ENCODE data around the gene B3GNT7.

B3GNT7 gene

DNA sequence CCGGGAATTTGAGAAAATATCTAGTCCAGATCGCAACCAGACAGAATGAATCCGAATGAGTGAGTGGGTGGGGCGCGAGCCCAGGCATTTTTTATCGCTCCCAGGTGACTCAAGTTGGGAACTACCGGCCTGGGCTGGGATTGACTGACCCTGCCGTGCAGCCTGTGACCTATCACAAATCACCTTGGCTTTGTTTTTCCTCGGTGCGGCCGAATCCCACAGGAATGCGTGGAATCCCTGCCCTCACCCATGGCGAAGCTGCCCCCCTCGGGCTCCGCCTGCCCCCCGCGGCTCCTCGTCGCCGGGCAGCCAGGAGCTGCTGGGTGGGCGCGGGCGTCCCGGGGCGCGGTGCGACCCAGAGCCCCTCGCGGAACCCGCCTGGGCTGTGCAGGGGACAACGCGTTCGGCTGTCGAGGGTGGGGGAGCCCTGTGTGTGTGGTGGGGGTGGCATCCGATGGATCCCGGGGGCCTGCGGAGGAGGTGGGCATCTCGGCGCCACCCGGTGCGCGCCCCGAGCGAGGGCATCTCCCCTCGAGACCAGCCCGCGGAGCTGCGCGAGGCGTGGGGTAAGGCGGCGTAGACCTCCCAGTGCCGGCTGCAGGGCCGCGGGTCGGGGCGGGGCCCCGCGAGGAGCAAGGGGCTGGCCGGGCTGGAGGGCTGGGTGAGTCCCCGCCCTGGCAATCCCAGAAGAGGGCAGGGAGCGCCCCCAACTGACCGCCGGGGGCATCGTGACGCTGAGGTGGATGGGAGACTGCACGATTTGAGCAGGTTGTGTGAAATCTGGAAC, 16.5 kb downstream of the B3GNT7 start:
- peak overlapping the region; percentile 86 for H3K14ac ChIP-seq (ENCODE audit: low read length)
- H2BK12ac ChIP-seq (ENCODE audit: low read length), result no peak overlapping the region
- H3K27ac ChIP-seq (replicated peaks; ENCODE audit: low read length), result no peak overlapping the region
- H3K9ac ChIP-seq (ENCODE audit: low read depth, low read length, poor library complexity), result peak overlapping the region; percentile 95
- no peak overlapping the region for H4K8ac ChIP-seq (ENCODE audit: low read depth, low read length)
- H3K4ac ChIP-seq (ENCODE audit: low read length), result peak overlapping the region; percentile 29
- H2BK15ac ChIP-seq (ENCODE audit: low read length), result no peak overlapping the region
- peaks cover 7 to 22% of the 10 kb centered on the region in 2 donors for H3K9me3 ChIP-seq (replicated peaks in 1 of 2; ENCODE audit: control insufficient read depth in 2 of 2, insufficient read depth in 1 of 2, low read depth in 1 of 2, low read length in 2 of 2)
- peak overlapping the region; percentile 93 for H2BK120ac ChIP-seq (ENCODE audit: low read depth, low read length)
- peak overlapping the region; percentile 97 for H3K18ac ChIP-seq (ENCODE audit: low read length)
- peaks cover 2 to 5% of the 10 kb centered on the region in 2 donors for H3K4me1 ChIP-seq (ENCODE audit: control insufficient read depth in 2 of 2, insufficient read depth in 1 of 2, low read depth in 1 of 2, low read length in 2 of 2)
- peaks cover 0 to 7% (median 0%) of the 10 kb centered on the region in 3 experiments for H3K27me3 ChIP-seq (ENCODE audit: control insufficient read depth in 3 of 3, insufficient read depth in 3 of 3, low read depth in 1 of 3, low read length in 3 of 3)
- H3K36me3 ChIP-seq (replicated peaks in 1 of 2; ENCODE audit: control insufficient read depth in 2 of 2, insufficient read depth in 2 of 2, low read length in 2 of 2), result no peaks in the 10 kb centered on the region
- DNase-seq (ENCODE audit: low spot score), result peak; percentile 83
- H2AFZ ChIP-seq (ENCODE audit: low read length), result peak overlapping the region; percentile 98
- no CpG with 5 or more reads among the region's 67 CpGs for WGBS, 2 donors (ENCODE audit: extremely low coverage in 2 of 2, insufficient read length in 2 of 2, insufficient replicate concordance in 1 of 2)
- H4K91ac ChIP-seq (ENCODE audit: low read depth, low read length, poor library complexity), result peak overlapping the region; percentile 67
- peak overlapping the region; percentile 94 for H3K4me2 ChIP-seq (ENCODE audit: insufficient read depth, low read length, poor library complexity, severe bottlenecking)
- no peaks in the 10 kb centered on the region for H3K79me1 ChIP-seq (ENCODE audit: low read depth, low read length)
- peak overlapping the region; percentile 82 for H3K23ac ChIP-seq (ENCODE audit: low read depth, low read length, poor library complexity)
- peak overlapping the region; percentile 41 for H2AK5ac ChIP-seq (ENCODE audit: low read depth, low read length)
- H2BK5ac ChIP-seq (ENCODE audit: low read length), result no peak overlapping the region
- peak overlapping the region; percentile 53 to 80 for H3K4me3 ChIP-seq (ENCODE audit: low read length in 2 of 2)

DNA sequence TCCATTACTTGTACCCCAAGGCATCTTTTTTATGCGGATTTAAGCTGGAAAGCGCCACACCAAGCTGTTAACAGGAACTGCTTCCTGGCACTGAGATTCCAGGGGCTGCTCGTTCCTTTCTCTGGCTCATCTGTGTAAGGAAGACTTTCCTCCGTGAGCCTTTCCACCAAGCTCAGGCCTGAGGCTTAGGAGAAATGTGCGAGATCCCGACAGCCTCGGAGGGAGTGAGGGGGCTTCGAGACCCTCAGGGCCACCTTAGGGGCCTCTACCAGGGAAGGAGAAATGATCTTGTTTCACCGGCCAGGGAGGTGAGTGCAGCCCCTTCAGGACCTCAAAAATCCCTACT, 17.1 kb downstream of the B3GNT7 start:
- no peaks in the 10 kb centered on the region for H3K36me3 ChIP-seq (replicated peaks in 1 of 2; ENCODE audit: control insufficient read depth in 2 of 2, insufficient read depth in 2 of 2, low read length in 2 of 2)
- H3K14ac ChIP-seq (ENCODE audit: low read length), result no peak overlapping the region
- no peak overlapping the region for H3K23ac ChIP-seq (ENCODE audit: low read depth, low read length, poor library complexity)
- no peak overlapping the region for H3K18ac ChIP-seq (ENCODE audit: low read length)
- no peak overlapping the region for H3K27ac ChIP-seq (replicated peaks; ENCODE audit: low read length)
- H3K4me2 ChIP-seq (ENCODE audit: insufficient read depth, low read length, poor library complexity, severe bottlenecking), result no peak overlapping the region
- H2BK15ac ChIP-seq (ENCODE audit: low read length), result no peak overlapping the region
- H2BK120ac ChIP-seq (ENCODE audit: low read depth, low read length), result no peak overlapping the region
- peak overlapping the region in 1 of 2 donors; percentile 53 for H3K4me3 ChIP-seq (ENCODE audit: low read length in 2 of 2)
- H3K9me3 ChIP-seq (replicated peaks in 1 of 2; ENCODE audit: control insufficient read depth in 2 of 2, insufficient read depth in 1 of 2, low read depth in 1 of 2, low read length in 2 of 2), result peaks cover 7 to 22% of the 10 kb centered on the region in 2 donors
- H3K4me1 ChIP-seq (ENCODE audit: control insufficient read depth in 2 of 2, insufficient read depth in 1 of 2, low read depth in 1 of 2, low read length in 2 of 2), result peaks cover 2 to 5% of the 10 kb centered on the region in 2 donors
- peaks cover 0 to 7% (median 0%) of the 10 kb centered on the region in 3 experiments for H3K27me3 ChIP-seq (ENCODE audit: control insufficient read depth in 3 of 3, insufficient read depth in 3 of 3, low read depth in 1 of 3, low read length in 3 of 3)
- H4K8ac ChIP-seq (ENCODE audit: low read depth, low read length), result no peak overlapping the region
- H3K79me1 ChIP-seq (ENCODE audit: low read depth, low read length), result no peaks in the 10 kb centered on the region
- no peak for DNase-seq (ENCODE audit: low spot score)
- H3K9ac ChIP-seq (ENCODE audit: low read depth, low read length, poor library complexity), result peak overlapping the region; percentile 37
- H4K91ac ChIP-seq (ENCODE audit: low read depth, low read length, poor library complexity), result no peak overlapping the region
- H2AFZ ChIP-seq (ENCODE audit: low read length), result peak overlapping the region; percentile 98
- no peak overlapping the region for H2BK5ac ChIP-seq (ENCODE audit: low read length)
- no peak overlapping the region for H2BK12ac ChIP-seq (ENCODE audit: low read length)
- no peak overlapping the region for H2AK5ac ChIP-seq (ENCODE audit: low read depth, low read length)
- WGBS, 2 donors (ENCODE audit: extremely low coverage in 2 of 2, insufficient read length in 2 of 2, insufficient replicate concordance in 1 of 2), result no CpG with 5 or more reads among the region's 9 CpGs
- no peak overlapping the region for H3K4ac ChIP-seq (ENCODE audit: low read length)

DNA sequence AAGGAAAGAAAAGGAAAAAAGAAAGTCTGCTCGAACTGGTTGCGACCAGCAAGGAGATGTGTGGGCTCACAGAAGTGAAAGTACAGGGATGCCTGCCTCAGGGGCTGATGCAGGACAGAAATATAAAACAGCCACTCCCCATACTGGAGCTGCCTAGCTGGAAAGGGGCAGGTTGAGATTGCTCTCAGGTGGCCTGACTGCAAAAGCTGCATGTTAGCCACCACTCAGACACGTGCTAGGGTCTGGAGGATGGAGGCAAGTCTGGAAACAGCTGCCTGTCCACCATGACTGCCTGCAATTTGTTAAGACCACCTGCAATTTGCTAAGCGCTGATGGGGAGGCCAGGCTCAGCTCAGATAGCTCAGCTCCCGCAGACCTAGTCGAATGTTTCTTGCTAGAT, 17.9 kb downstream of the B3GNT7 start:
- H3K9ac ChIP-seq (ENCODE audit: low read depth, low read length, poor library complexity), result no peak overlapping the region
- no peaks in the 10 kb centered on the region for H3K36me3 ChIP-seq (replicated peaks in 1 of 2; ENCODE audit: control insufficient read depth in 2 of 2, insufficient read depth in 2 of 2, low read length in 2 of 2)
- no peak overlapping the region for H3K14ac ChIP-seq (ENCODE audit: low read length)
- no peak overlapping the region for H2BK15ac ChIP-seq (ENCODE audit: low read length)
- H3K4me3 ChIP-seq (ENCODE audit: low read length in 2 of 2), result no peak overlapping the region
- H2AK5ac ChIP-seq (ENCODE audit: low read depth, low read length), result no peak overlapping the region
- peaks cover 0 to 7% (median 0%) of the 10 kb centered on the region in 3 experiments for H3K27me3 ChIP-seq (ENCODE audit: control insufficient read depth in 3 of 3, insufficient read depth in 3 of 3, low read depth in 1 of 3, low read length in 3 of 3)
- no peak overlapping the region for H2BK120ac ChIP-seq (ENCODE audit: low read depth, low read length)
- H3K4me1 ChIP-seq (ENCODE audit: control insufficient read depth in 2 of 2, insufficient read depth in 1 of 2, low read depth in 1 of 2, low read length in 2 of 2), result peaks cover 2 to 5% of the 10 kb centered on the region in 2 donors
- H3K4ac ChIP-seq (ENCODE audit: low read length), result no peak overlapping the region
- no CpG with 5 or more reads among the region's 6 CpGs for WGBS, 2 donors (ENCODE audit: extremely low coverage in 2 of 2, insufficient read length in 2 of 2, insufficient replicate concordance in 1 of 2)
- H4K91ac ChIP-seq (ENCODE audit: low read depth, low read length, poor library complexity), result no peak overlapping the region
- no peak overlapping the region for H2BK12ac ChIP-seq (ENCODE audit: low read length)
- no peak overlapping the region for H3K18ac ChIP-seq (ENCODE audit: low read length)
- peaks cover 7 to 22% of the 10 kb centered on the region in 2 donors for H3K9me3 ChIP-seq (replicated peaks in 1 of 2; ENCODE audit: control insufficient read depth in 2 of 2, insufficient read depth in 1 of 2, low read depth in 1 of 2, low read length in 2 of 2)
- H3K79me1 ChIP-seq (ENCODE audit: low read depth, low read length), result no peaks in the 10 kb centered on the region
- H3K23ac ChIP-seq (ENCODE audit: low read depth, low read length, poor library complexity), result no peak overlapping the region
- H4K8ac ChIP-seq (ENCODE audit: low read depth, low read length), result no peak overlapping the region
- H3K4me2 ChIP-seq (ENCODE audit: insufficient read depth, low read length, poor library complexity, severe bottlenecking), result no peak overlapping the region
- no peak overlapping the region for H3K27ac ChIP-seq (replicated peaks; ENCODE audit: low read length)
- H2BK5ac ChIP-seq (ENCODE audit: low read length), result no peak overlapping the region
- H2AFZ ChIP-seq (ENCODE audit: low read length), result peak overlapping the region; percentile 77
- no peak for DNase-seq (ENCODE audit: low spot score)

DNA sequence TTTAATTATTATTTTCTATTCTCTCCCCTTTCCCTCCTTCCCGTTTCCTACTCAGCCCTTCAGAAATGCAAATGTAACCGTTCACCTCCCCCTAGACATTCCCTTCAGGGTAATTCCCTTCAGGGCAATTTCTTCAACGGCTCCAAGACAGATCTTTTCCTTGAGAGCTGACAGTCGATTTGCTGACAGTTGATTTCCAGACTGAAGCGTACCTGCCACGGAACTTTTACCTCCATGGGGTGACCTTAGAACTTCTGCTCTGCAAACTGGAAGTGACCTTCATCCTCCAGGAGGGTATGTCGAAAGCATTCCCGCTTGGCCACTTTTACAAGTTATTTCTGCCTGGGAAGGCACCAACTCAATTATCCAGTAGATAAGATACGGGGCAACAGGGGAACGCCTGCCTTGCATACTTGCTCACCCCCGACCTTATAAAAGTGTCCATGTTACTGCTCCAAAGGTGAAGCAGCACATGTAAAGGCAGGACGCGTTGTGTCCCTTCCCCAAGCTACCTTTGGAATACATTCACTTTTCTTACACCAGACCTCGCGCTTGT, 18.5 kb downstream of the B3GNT7 start:
- Histone ChIP-seq H3K4me2 (ENCODE audit: insufficient read depth, low read length, poor library complexity, severe bottlenecking) (no peak overlapping the region), H2AK5ac (ENCODE audit: low read depth, low read length) (no peak overlapping the region), H3K9ac (ENCODE audit: low read depth, low read length, poor library complexity) (no peak overlapping the region), H3K4ac (ENCODE audit: low read length) (no peak overlapping the region), H2AFZ (ENCODE audit: low read length) (no peak overlapping the region), H2BK15ac (ENCODE audit: low read length) (no peak overlapping the region), H3K79me1 (ENCODE audit: low read depth, low read length) (no peaks in the 10 kb centered on the region), H3K18ac (ENCODE audit: low read length) (no peak overlapping the region), H2BK12ac (ENCODE audit: low read length) (no peak overlapping the region), H3K36me3 (replicated peaks in 1 of 2; ENCODE audit: control insufficient read depth in 2 of 2, insufficient read depth in 2 of 2, low read length in 2 of 2) (no peaks in the 10 kb centered on the region), H4K8ac (ENCODE audit: low read depth, low read length) (no peak overlapping the region), H2BK120ac (ENCODE audit: low read depth, low read length) (no peak overlapping the region), H3K27ac (replicated peaks; ENCODE audit: low read length) (no peak overlapping the region), H3K4me3 (ENCODE audit: low read length in 2 of 2) (no peak overlapping the region), H4K91ac (ENCODE audit: low read depth, low read length, poor library complexity) (no peak overlapping the region), H3K23ac (ENCODE audit: low read depth, low read length, poor library complexity) (no peak overlapping the region), H3K27me3 (ENCODE audit: control insufficient read depth in 3 of 3, insufficient read depth in 3 of 3, low read depth in 1 of 3, low read length in 3 of 3) (peaks cover 0 to 7% (median 0%) of the 10 kb centered on the region in 3 experiments), H3K4me1 (ENCODE audit: control insufficient read depth in 2 of 2, insufficient read depth in 1 of 2, low read depth in 1 of 2, low read length in 2 of 2) (peaks cover 2 to 5% of the 10 kb centered on the region in 2 donors), H3K9me3 (replicated peaks in 1 of 2; ENCODE audit: control insufficient read depth in 2 of 2, insufficient read depth in 1 of 2, low read depth in 1 of 2, low read length in 2 of 2) (peaks cover 7 to 22% of the 10 kb centered on the region in 2 donors), H2BK5ac (ENCODE audit: low read length) (no peak overlapping the region), H3K14ac (ENCODE audit: low read length) (no peak overlapping the region)
- DNase-seq (ENCODE audit: low spot score), result no peak
- 80% methylated on average over 1 of the region's 15 CpGs; no CpG with 5 or more reads in 1 of the 2 donors for WGBS, 2 donors (ENCODE audit: extremely low coverage in 2 of 2, insufficient read length in 2 of 2, insufficient replicate concordance in 1 of 2)
